ENCODE results near the gene FBXL3. TPM values are rescaled to one million over a fixed set of nuclear protein-coding genes. Genes with fewer than 3 reads are reported as not detected.

Gene FBXL3
- total RNA-seq, 1 donor from 2014 or later, result 18.0 TPM

DNA sequence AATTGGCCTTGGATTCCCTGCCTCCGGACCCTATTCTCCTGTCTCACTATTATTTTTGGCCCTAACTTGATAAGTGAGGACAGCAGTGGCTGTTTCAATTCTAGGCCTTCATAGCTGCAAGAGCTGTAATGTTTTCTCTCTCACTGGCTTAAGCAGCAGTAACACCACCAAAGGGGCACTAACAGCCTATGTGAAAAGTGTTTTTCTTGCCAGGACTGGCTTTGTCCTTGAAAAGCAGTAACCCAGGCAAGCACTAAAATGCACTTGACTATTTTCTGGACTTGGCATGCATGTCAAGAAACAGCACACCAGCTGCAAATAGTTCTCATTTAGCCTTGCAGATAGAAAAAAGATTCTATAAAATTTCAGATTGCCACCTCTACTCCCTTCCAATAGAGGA lies 9.3 kb upstream of the FBXL3 start:
- no peaks in the 10 kb centered on the region for H3K27me3 Mint-ChIP-seq
- TF ChIP-seq, protein P1, sequence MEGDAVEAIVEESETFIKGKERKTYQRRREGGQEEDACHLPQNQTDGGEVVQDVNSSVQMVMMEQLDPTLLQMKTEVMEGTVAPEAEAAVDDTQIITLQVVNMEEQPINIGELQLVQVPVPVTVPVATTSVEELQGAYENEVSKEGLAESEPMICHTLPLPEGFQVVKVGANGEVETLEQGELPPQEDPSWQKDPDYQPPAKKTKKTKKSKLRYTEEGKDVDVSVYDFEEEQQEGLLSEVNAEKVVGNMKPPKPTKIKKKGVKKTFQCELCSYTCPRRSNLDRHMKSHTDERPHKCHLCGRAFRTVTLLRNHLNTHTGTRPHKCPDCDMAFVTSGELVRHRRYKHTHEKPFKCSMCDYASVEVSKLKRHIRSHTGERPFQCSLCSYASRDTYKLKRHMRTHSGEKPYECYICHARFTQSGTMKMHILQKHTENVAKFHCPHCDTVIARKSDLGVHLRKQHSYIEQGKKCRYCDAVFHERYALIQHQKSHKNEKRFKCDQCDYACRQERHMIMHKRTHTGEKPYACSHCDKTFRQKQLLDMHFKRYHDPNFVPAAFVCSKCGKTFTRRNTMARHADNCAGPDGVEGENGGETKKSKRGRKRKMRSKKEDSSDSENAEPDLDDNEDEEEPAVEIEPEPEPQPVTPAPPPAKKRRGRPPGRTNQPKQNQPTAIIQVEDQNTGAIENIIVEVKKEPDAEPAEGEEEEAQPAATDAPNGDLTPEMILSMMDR (IDR thresholded peaks at IDR 0.05; ENCODE audit: unreplicated experiment), result no peak
- H3K4me1 Mint-ChIP-seq (ENCODE audit: low read depth), result no peaks in the 10 kb centered on the region
- no peaks in the 10 kb centered on the region for H3K9me3 Mint-ChIP-seq (ENCODE audit: low read depth)
- no peak for DNase-seq (ENCODE audit: low spot score, unreplicated experiment)
- no peak overlapping the region for H3K4me3 Mint-ChIP-seq (ENCODE audit: low read depth)
- no peak overlapping the region for H3K27ac Mint-ChIP-seq
- H3K36me3 Mint-ChIP-seq (ENCODE audit: insufficient read depth), result peaks cover 1% of the 10 kb centered on the region

DNA sequence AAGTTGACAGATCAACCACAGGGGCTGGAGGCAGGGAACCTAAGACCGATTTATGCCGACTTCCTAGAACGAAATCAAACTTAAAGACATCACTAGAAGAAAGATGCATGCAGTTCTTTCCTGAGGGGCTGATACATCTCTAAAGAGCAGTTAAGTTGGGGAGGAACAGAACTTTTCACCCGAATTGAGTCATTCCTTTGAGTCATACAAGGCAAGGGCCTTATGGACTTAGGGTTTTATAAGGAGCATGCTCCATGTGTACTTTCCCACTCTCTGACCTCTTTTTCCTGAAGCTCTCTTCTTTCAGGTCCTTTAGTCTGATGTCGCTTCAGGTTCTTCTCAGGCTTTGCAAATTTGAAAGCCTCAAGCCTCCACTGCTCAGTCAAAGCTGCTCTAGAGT lies 7.9 kb upstream of the FBXL3 start:
- Mint-ChIP-seq H3K27ac (no peak overlapping the region), H3K9me3 (ENCODE audit: low read depth) (no peaks in the 10 kb centered on the region), H3K36me3 (ENCODE audit: insufficient read depth) (peaks cover 1% of the 10 kb centered on the region), H3K27me3 (peaks cover under 1% of the 10 kb centered on the region), H3K4me3 (ENCODE audit: low read depth) (no peak overlapping the region), H3K4me1 (ENCODE audit: low read depth) (no peaks in the 10 kb centered on the region)
- TF ChIP-seq, protein P1 (IDR thresholded peaks at IDR 0.05; ENCODE audit: unreplicated experiment), result no peak
- no peak for DNase-seq (ENCODE audit: low spot score, unreplicated experiment)

DNA sequence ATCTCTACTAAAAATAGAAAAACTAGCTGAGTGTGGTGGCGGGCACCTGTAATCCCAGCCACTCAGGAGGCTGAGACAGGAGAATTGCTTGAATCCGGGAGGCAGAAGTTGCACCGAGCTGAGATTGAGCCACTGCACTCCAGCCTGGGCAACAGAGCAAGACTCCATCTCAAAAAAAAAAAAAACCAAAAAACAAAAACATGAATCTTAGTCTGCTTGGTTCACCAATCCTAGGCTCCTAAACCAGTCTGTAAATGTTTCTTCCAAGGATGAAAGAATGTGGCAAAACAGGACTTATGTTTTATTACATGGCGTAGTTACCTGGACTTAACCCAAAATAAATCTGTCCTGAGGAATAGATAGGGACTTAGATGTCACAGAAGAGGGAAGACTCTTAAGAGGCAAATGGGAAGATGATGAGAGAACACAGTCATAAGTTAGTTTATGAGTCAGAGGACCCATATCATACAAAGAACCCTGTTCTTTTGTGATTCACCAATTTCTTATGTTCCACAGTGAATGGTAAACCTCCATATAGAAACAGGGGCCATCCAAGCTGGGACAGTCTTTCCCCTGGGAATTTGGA lies 6.9 kb upstream of the FBXL3 start:
- H3K27ac Mint-ChIP-seq, result no peak overlapping the region
- TF ChIP-seq, protein P1 (IDR thresholded peaks at IDR 0.05; ENCODE audit: unreplicated experiment), result no peak
- H3K4me3 Mint-ChIP-seq (ENCODE audit: low read depth), result no peak overlapping the region
- H3K27me3 Mint-ChIP-seq, result peaks cover 10% of the 10 kb centered on the region
- H3K9me3 Mint-ChIP-seq (ENCODE audit: low read depth), result no peaks in the 10 kb centered on the region
- H3K36me3 Mint-ChIP-seq (ENCODE audit: insufficient read depth), result no peaks in the 10 kb centered on the region
- no peaks in the 10 kb centered on the region for H3K4me1 Mint-ChIP-seq (ENCODE audit: low read depth)
- no peak for DNase-seq (ENCODE audit: low spot score, unreplicated experiment)

DNA sequence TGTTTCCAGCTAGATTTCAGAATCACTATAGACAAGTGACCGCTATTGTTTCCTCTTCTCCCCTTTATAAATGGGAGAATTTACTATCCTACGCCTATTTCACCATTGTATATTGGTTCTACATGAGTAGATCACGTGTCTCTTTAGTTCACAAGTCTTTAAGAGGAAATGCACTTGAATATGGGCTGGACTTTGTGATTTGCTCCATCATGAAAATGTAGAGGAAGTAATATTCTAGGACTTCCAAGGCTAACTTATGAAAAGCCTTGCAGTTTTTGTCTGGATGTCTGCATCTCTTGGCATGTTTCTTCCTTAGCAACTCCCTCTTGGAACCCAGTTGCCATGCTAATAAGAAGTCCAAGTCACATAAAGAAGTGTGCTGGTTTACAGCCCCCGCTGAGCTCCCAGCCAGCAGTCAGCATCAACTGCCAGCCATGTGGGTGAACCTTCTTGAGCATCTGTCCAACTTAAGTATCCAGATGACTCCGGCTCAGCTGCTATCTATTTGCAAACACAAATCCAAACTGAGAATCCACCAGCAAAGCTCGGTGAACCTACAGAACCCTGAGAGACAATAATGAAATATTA lies 4.8 kb upstream of the FBXL3 start:
- Mint-ChIP-seq H3K27me3 (peaks cover 25% of the 10 kb centered on the region), H3K4me1 (ENCODE audit: low read depth) (peaks cover 3% of the 10 kb centered on the region), H3K36me3 (ENCODE audit: insufficient read depth) (no peaks in the 10 kb centered on the region), H3K4me3 (ENCODE audit: low read depth) (no peak overlapping the region), H3K9me3 (ENCODE audit: low read depth) (no peaks in the 10 kb centered on the region), H3K27ac (no peak overlapping the region)
- TF ChIP-seq, protein P1 (IDR thresholded peaks at IDR 0.05; ENCODE audit: unreplicated experiment), result no peak
- no peak for DNase-seq (ENCODE audit: low spot score, unreplicated experiment)

GRCh38 chr13:77029436-77029835 lies 2.5 kb upstream of the FBXL3 start:
- Mint-ChIP-seq H3K27me3 (peaks cover 25% of the 10 kb centered on the region), H3K27ac (no peak overlapping the region), H3K4me3 (ENCODE audit: low read depth) (no peak overlapping the region), H3K9me3 (ENCODE audit: low read depth) (no peaks in the 10 kb centered on the region), H3K36me3 (ENCODE audit: insufficient read depth) (no peaks in the 10 kb centered on the region), H3K4me1 (ENCODE audit: low read depth) (peaks cover 14% of the 10 kb centered on the region)
- TF ChIP-seq, protein P1 (IDR thresholded peaks at IDR 0.05; ENCODE audit: unreplicated experiment), result no peak
- DNase-seq (ENCODE audit: low spot score, unreplicated experiment), result no peak

Data from progenitor cell of endocrine pancreas (in vitro differentiated cells).